ENCODE data around the gene DACT2. TPM values are rescaled to one million over a fixed set of nuclear protein-coding genes. Genes with fewer than 3 reads are reported as not detected.
"Not testable (repeated sequence)": the region's sequence is repeated elsewhere in the genome, so short reads cannot be mapped to it uniquely, and the experiment has no call there.

Gene DACT2
- total RNA-seq, 4 donors from 2014 or later: 6.0 to 19.9 (median 10.0) TPM

DNA sequence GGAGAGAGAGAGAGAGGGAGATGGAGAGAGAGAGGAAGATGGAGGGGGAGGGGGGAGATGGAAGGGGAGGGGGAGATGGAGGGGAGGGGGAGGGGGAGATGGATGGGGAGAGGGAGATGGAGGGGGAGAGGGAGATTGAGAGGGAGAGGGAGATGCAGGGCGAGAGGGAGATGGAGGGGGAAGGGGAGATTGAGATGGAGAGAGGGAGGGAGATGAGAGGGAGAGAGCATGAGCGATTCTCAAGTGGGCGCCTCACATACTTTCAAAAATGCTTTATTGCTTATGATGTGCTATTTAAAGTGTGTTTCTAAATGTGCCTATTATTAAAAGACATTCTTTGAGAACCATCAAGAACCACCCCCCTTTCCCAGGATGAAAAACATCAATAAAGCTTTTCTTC, 43.7 kb upstream of the DACT2 start:
- peak in 1 of 2 donors; percentile 6 for DNase-seq (ENCODE audit: low spot score in 2 of 2)
- H3K9me3 ChIP-seq: no peaks in the 10 kb centered on the region
- no peak overlapping the region for H3K27ac ChIP-seq
- H3K27me3 ChIP-seq: peaks cover 3% of the 10 kb centered on the region
- no peak for TF ChIP-seq EP300 (IDR thresholded peaks at IDR 0.05)
- TF ChIP-seq POLR2AphosphoS5 (IDR thresholded peaks at IDR 0.05): no peak
- TF ChIP-seq, protein P1, sequence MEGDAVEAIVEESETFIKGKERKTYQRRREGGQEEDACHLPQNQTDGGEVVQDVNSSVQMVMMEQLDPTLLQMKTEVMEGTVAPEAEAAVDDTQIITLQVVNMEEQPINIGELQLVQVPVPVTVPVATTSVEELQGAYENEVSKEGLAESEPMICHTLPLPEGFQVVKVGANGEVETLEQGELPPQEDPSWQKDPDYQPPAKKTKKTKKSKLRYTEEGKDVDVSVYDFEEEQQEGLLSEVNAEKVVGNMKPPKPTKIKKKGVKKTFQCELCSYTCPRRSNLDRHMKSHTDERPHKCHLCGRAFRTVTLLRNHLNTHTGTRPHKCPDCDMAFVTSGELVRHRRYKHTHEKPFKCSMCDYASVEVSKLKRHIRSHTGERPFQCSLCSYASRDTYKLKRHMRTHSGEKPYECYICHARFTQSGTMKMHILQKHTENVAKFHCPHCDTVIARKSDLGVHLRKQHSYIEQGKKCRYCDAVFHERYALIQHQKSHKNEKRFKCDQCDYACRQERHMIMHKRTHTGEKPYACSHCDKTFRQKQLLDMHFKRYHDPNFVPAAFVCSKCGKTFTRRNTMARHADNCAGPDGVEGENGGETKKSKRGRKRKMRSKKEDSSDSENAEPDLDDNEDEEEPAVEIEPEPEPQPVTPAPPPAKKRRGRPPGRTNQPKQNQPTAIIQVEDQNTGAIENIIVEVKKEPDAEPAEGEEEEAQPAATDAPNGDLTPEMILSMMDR (IDR thresholded peaks at IDR 0.05): no peak
- no peak for TF ChIP-seq POLR2A (IDR thresholded peaks at IDR 0.05)
- H3K4me1 ChIP-seq: no peaks in the 10 kb centered on the region
- no peaks in the 10 kb centered on the region for H3K36me3 ChIP-seq
- 67% methylated on average over 3 of the region's 3 CpGs for WGBS
- no peak overlapping the region for H3K4me3 ChIP-seq

DNA sequence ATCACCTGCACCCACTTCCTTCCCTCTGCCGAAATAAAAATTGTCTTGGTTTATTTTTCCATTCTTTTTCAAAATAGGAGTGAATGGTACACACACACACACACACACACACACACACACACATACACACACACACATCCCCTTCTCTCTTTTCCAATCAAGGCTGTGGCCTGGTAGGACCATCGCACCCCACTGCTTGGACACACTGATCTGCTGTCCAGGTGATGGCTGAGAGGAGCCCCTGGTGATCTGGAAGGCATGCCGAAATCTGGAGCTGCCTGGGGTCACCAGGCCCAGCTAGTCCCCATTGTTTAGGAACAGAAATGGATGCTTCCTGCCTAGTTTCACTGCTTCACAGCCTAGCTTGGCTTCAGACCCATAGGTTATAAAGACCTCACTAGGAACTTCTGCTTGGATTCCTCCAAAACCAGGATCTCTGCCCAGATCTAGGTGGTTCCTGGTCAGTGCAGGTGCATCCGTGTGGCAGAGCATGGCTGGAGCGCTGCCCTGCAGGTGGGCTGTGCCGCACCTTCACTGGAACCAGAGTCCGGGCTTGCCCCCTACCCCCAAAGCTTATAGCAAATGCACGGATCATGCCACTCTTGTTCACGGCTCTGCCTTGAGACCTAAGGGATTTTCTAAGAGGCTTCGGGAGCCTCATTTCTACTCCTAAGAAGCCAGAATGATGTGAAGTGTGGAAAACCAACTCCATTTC, 42.9 kb upstream of the DACT2 start:
- DNase-seq (ENCODE audit: low spot score in 2 of 2): peak; percentile 31 to 40
- Histone ChIP-seq H3K4me3 (no peak overlapping the region), H3K36me3 (no peaks in the 10 kb centered on the region), H3K27ac (no peak overlapping the region), H3K4me1 (no peaks in the 10 kb centered on the region), H3K27me3 (peaks cover 3% of the 10 kb centered on the region), H3K9me3 (no peaks in the 10 kb centered on the region)
- TF ChIP-seq POLR2A (IDR thresholded peaks at IDR 0.05) (no peak), POLR2AphosphoS5 (IDR thresholded peaks at IDR 0.05) (no peak), EP300 (IDR thresholded peaks at IDR 0.05) (no peak)
- TF ChIP-seq, protein P1 (IDR thresholded peaks at IDR 0.05): no peak
- 88% methylated on average over 10 of the region's 10 CpGs for WGBS

DNA sequence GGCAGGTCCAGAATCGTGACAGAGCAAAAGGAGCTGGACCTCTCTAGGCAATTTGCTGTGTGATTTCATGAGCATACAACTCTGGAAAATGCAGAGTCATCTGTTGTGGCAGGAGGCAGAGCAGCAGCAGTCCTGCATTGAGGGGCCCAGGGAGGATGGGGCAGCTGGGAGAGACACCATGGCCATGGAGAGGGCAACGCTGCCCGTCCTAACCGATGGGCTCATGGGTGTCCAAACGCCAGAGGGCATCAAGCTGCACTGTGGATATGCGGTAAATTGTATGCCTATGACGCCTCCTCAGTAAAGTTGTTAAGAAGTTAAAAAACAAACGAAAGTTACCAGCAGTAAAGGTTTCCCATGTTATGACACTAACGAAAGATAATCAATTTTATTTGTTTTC, 42.2 kb upstream of the DACT2 start:
- no peaks in the 10 kb centered on the region for H3K36me3 ChIP-seq
- H3K4me3 ChIP-seq: no peak overlapping the region
- peak in 1 of 2 donors; percentile 52 for DNase-seq (ENCODE audit: low spot score in 2 of 2)
- H3K27me3 ChIP-seq: peaks cover 3% of the 10 kb centered on the region
- no peaks in the 10 kb centered on the region for H3K9me3 ChIP-seq
- TF ChIP-seq EP300 (IDR thresholded peaks at IDR 0.05) (no peak), POLR2A (IDR thresholded peaks at IDR 0.05) (no peak), POLR2AphosphoS5 (IDR thresholded peaks at IDR 0.05) (no peak)
- TF ChIP-seq, protein P1 (IDR thresholded peaks at IDR 0.05): no peak
- 94% methylated on average over 9 of the region's 9 CpGs for WGBS
- H3K27ac ChIP-seq: no peak overlapping the region
- H3K4me1 ChIP-seq: no peaks in the 10 kb centered on the region

DNA sequence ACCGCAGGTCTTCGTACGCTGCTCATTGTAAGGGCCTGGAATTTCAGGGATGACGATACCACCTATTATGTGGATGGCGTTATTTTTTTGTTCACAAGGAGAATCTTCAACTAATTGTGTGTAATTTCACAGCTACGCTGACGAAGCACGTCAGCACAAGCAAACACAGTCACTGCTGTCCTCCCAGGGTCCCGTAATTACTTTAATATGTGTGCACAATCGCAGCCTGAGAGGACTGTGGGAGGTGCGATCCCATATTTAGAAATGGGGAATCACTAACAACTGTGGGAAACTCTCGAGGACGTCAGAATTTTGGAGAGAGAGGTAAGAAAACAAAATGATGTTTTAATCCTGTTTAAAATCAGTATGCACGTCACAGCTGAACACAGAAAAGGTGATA, 40.2 kb upstream of the DACT2 start:
- peaks cover 4% of the 10 kb centered on the region for H3K4me1 ChIP-seq
- H3K27ac ChIP-seq: no peak overlapping the region
- DNase-seq (ENCODE audit: low spot score in 2 of 2): no peak
- no peaks in the 10 kb centered on the region for H3K36me3 ChIP-seq
- no peaks in the 10 kb centered on the region for H3K9me3 ChIP-seq
- TF ChIP-seq EP300 (IDR thresholded peaks at IDR 0.05): no peak
- TF ChIP-seq, protein P1 (IDR thresholded peaks at IDR 0.05): no peak
- TF ChIP-seq POLR2AphosphoS5 (IDR thresholded peaks at IDR 0.05): no peak
- no peak for TF ChIP-seq POLR2A (IDR thresholded peaks at IDR 0.05)
- H3K4me3 ChIP-seq: no peak overlapping the region
- WGBS: 81% methylated on average over 14 of the region's 14 CpGs
- peaks cover 7% of the 10 kb centered on the region for H3K27me3 ChIP-seq

DNA sequence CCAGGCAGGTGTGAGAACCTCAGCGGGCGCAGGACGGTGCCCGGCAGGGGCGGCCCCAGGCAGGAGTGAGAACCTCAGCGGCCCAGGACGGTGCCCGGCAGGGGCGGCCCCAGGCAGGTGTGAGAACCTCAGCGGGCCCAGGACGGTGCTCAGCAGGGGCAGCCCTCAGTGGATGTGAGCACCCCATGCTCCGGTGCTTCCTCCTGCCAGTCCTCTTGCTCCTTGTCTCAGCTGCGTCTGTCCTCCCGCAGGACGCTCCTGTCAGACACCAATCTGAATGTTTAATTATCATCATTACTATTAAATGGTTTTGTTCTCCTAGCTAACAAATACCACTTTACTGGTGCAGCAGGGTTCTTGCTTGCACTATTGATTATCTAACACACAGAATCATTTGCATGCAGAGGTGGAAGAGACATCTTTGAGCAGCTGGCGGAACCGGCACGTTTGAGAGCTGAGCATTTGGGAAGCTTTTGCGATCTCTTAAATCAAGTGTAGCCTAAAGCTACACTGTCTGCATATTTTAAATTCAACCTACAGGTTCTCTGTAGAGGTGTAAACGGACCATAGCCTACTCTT, 39.4 kb upstream of the DACT2 start:
- no peak overlapping the region for H3K27ac ChIP-seq
- no peaks in the 10 kb centered on the region for H3K36me3 ChIP-seq
- 78% methylated on average over 9 of the region's 20 CpGs for WGBS
- H3K4me3 ChIP-seq: no peak overlapping the region
- peaks cover 4% of the 10 kb centered on the region for H3K4me1 ChIP-seq
- DNase-seq (ENCODE audit: low spot score in 2 of 2): peak in 1 of 2 donors; percentile 26
- H3K9me3 ChIP-seq: no peaks in the 10 kb centered on the region
- TF ChIP-seq POLR2AphosphoS5 (IDR thresholded peaks at IDR 0.05) (no peak), EP300 (IDR thresholded peaks at IDR 0.05) (no peak), POLR2A (IDR thresholded peaks at IDR 0.05) (no peak)
- TF ChIP-seq, protein P1 (IDR thresholded peaks at IDR 0.05): no peak
- H3K27me3 ChIP-seq: peaks cover 10% of the 10 kb centered on the region

DNA sequence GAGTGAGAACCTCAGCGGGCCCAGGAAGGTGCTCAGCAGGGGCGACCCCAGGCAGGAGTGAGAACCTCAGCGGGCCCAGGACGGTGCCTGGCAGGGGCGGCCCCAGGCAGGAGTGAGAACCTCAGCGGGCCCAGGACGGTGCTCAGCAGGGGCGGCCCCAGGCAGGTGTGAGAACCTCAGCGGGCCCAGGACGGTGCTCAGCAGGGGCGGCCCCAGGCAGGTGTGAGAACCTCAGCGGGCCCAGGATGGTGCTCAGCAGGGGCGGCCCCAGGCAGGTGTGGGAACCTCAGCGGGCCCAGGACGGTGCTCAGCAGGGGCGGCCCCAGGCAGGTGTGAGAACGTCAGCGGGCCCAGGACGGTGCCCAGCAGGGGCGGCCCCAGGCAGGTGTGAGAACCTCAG, 37.3 kb upstream of the DACT2 start:
- H3K27ac ChIP-seq; H3K4me3 ChIP-seq; H3K36me3 ChIP-seq; H3K9me3 ChIP-seq; H3K4me1 ChIP-seq; DNase-seq (ENCODE audit: low spot score in 2 of 2): not testable (repeated sequence)
- H3K27me3 ChIP-seq: peaks cover 13% of the 10 kb centered on the region
- WGBS: no CpG with 5 or more reads among the region's 20 CpGs

Data from suprapubic skin (tissue), 4 donors.